Naive thymus-derived CD4-positive, alpha-beta T cell (primary cell): ENCODE measurements around the gene PLD1. TPM values are rescaled to one million over a fixed set of nuclear protein-coding genes. Genes with fewer than 3 reads are reported as not detected.

ENCODE experiments used
- ATAC-seq: fragments of 150-1000 bp; cut with Tn5 transposase; 2 replicates; pipeline ENCODE4 v1.10.0; 2021; ENCODE audit warnings: mild to moderate bottlenecking, moderate library complexity
- CTCF ChIA-PET: fragments of 350-600 bp; sonication (Branson Sonifier 250); formaldehyde crosslinking; loops from one replicate; lab custom pipeline; 2021; ENCODE audit warnings: antibody characterized with exemption; lab: Charles Lee
- POLR2A ChIA-PET: fragments of 350-600 bp; sonication (Branson Sonifier 250); formaldehyde crosslinking; loops from one replicate; lab custom pipeline; 2021; ENCODE audit warnings: antibody characterized with exemption, inconsistent platforms; lab: Charles Lee
- DNase-seq, 9 donors: peaks; one replicate each; pipeline versions ENCODE4 v3.0.0 to v3.0.0-alpha.2; 2020 to 2022; ENCODE audit warnings: mixed read lengths in 1 of 9
- H3K27ac ChIP-seq: one replicate; pipeline ENCODE4 v1.7.0; 2013; ENCODE audit warnings: mild to moderate bottlenecking, low read depth, low read length, moderate library complexity
- H3K27me3 ChIP-seq, 2 donors: one replicate each; pipeline ENCODE4 v1.7.0; 2013; ENCODE audit warnings: low read length in 2 of 2, mild to moderate bottlenecking in 2 of 2, moderate library complexity in 2 of 2; ENCODE audit not compliant: control insufficient read depth in 2 of 2, insufficient read depth in 2 of 2
- H3K36me3 ChIP-seq, 3 experiments: 1 replicate in 2 of 3; 2 replicates in 1 of 3; pipeline ENCODE4 v1.7.0; 2013; ENCODE audit warnings: low read length in 3 of 3, mild to moderate bottlenecking in 3 of 3, moderate library complexity in 1 of 3; ENCODE audit not compliant: insufficient read depth in 3 of 3, control insufficient read depth in 2 of 3
- H3K4me1 ChIP-seq, 2 donors: one replicate each; pipeline ENCODE4 v1.7.0; 2013; ENCODE audit warnings: low read length in 2 of 2, mild to moderate bottlenecking in 2 of 2, moderate library complexity in 1 of 2; ENCODE audit not compliant: control insufficient read depth in 2 of 2, insufficient read depth in 2 of 2
- H3K4me3 ChIP-seq: 2 replicates; pipeline ENCODE4 v1.7.0; 2013; ENCODE audit warnings: mild to moderate bottlenecking, low read length
- H3K9me3 ChIP-seq, 3 experiments: 1 replicate in 2 of 3; 2 replicates in 1 of 3; pipeline ENCODE4 v1.7.0; 2013; ENCODE audit warnings: low read length in 3 of 3; ENCODE audit not compliant: control insufficient read depth in 2 of 3
- H3K27ac Mint-ChIP-seq, 9 donors: one replicate each; pipeline ENCODE4 v1.8.0; 2020 to 2022; ENCODE audit warnings: mixed read lengths in 9 of 9, mild to moderate bottlenecking in 8 of 9, moderate library complexity in 5 of 9, inconsistent platforms in 2 of 9
- H3K27me3 Mint-ChIP-seq, 5 donors: one replicate each; pipeline ENCODE4 v1.8.0; 2021 to 2022; ENCODE audit warnings: mixed read lengths in 5 of 5, mild to moderate bottlenecking in 1 of 5
- H3K36me3 Mint-ChIP-seq, 5 donors: one replicate each; pipeline ENCODE4 v1.8.0; 2020 to 2022; ENCODE audit warnings: mixed read lengths in 5 of 5, mild to moderate bottlenecking in 3 of 5, inconsistent platforms in 1 of 5
- H3K4me1 Mint-ChIP-seq, 7 donors: one replicate each; pipeline ENCODE4 v1.8.0; 2020 to 2022; ENCODE audit warnings: mixed read lengths in 7 of 7, mild to moderate bottlenecking in 3 of 7, inconsistent platforms in 1 of 7
- H3K4me3 Mint-ChIP-seq, 10 donors: one replicate each; pipeline ENCODE4 v1.8.0; 2020 to 2022; ENCODE audit warnings: mild to moderate bottlenecking in 10 of 10, mixed read lengths in 10 of 10, moderate library complexity in 6 of 10, inconsistent platforms in 2 of 10
- H3K9me3 Mint-ChIP-seq, 11 donors: one replicate each; pipeline ENCODE4 v1.8.0; 2020 to 2022; ENCODE audit warnings: mixed read lengths in 11 of 11, mild to moderate bottlenecking in 4 of 11, inconsistent platforms in 1 of 11, moderate library complexity in 1 of 11
- intact Hi-C, 2 donors: fragments of 100-400 bp; cut with micrococcal nuclease; formaldehyde crosslinking; loops; one replicate each; pipeline ENCODE4 v1.15.1; 2023
- polyA plus RNA-seq, 2 donors: library from polyadenylated mRNA; unstranded; fragments of 300-500 nt; fragmentation: Illumina TruSeq; gene quantifications; one replicate each; pipeline ENCODE4 v1.2.3, GENCODE V29; 2021
- total RNA-seq, 6 experiments: library from RNA in 5 of 6; stranded (reverse) in 5 of 6; gene quantifications; 1 replicate in 5 of 6; 2 replicates in 1 of 6; pipeline ENCODE4 v1.2.3 and lab custom pipeline; 2021 to 2026

The PLD1 gene
- total and polyA plus RNA-seq, 7 experiments from 2014 or later = 0.36 to 12.9 (median 1.4) TPM; not detected in 2

GRCh38 chr3:171831936-171832335 is 21.7 kb upstream of the PLD1 start:
- CTCF ChIA-PET = no interaction called here
- intact Hi-C loops = loop anchor here in 1 of 2 donors (2.0 kb wide), 1 partner anchor 509 kb away; no protein-coding TSS in a partner anchor
- H3K27ac Mint-ChIP-seq = no peak overlapping the region

GRCh38 chr3:171830518-171830875 is 20.2 kb upstream of the PLD1 start:
- POLR2A ChIA-PET = no interaction called here

More at GRCh38 chr3:171831936-171832335, 21.7 kb upstream of the PLD1 start:
- H3K27me3 ChIP-seq = no peaks in the 10 kb centered on the region
- ATAC-seq (no peak), DNase-seq (no peak)
- H3K4me3 ChIP-seq = no peak overlapping the region
- Mint-ChIP-seq H3K4me1 (peaks cover 0 to 10% (median 4%) of the 10 kb centered on the region in 7 donors), H3K9me3 (peaks cover 0 to 1% (median 0%) of the 10 kb centered on the region in 11 donors), H3K36me3 (no peaks in the 10 kb centered on the region), H3K4me3 (no peak overlapping the region), H3K27me3 (peaks cover 0 to 43% (median 8%) of the 10 kb centered on the region in 5 donors)
- no peaks in the 10 kb centered on the region for H3K36me3 ChIP-seq
- no peaks in the 10 kb centered on the region for H3K9me3 ChIP-seq
- H3K4me1 ChIP-seq = no peaks in the 10 kb centered on the region
- no peak overlapping the region for H3K27ac ChIP-seq
- POLR2A ChIA-PET = no interaction called here

GRCh38 chr3:171829841-171830517 is 19.7 kb upstream of the PLD1 start:
- no peak for DNase-seq
- Mint-ChIP-seq H3K9me3 (no peaks in the 10 kb centered on the region), H3K4me1 (peaks cover 0 to 10% (median 5%) of the 10 kb centered on the region in 7 donors), H3K27ac (no peak overlapping the region), H3K4me3 (no peak overlapping the region), H3K36me3 (no peaks in the 10 kb centered on the region), H3K27me3 (peaks cover 3 to 47% (median 9%) of the 10 kb centered on the region in 5 donors)
- no peak overlapping the region for H3K27ac ChIP-seq
- intact Hi-C loops = no loop called here
- H3K9me3 ChIP-seq = no peaks in the 10 kb centered on the region
- no peak overlapping the region for H3K4me3 ChIP-seq
- ChIA-PET POLR2A (no interaction called here), CTCF (no interaction called here)
- no peaks in the 10 kb centered on the region for H3K4me1 ChIP-seq
- no peaks in the 10 kb centered on the region for H3K27me3 ChIP-seq
- ATAC-seq = peak; percentile 50
- H3K36me3 ChIP-seq = no peaks in the 10 kb centered on the region

More at GRCh38 chr3:171830518-171830875, 20.2 kb upstream of the PLD1 start:
- CTCF ChIA-PET = no interaction called here
- Mint-ChIP-seq H3K36me3 (no peaks in the 10 kb centered on the region), H3K4me3 (no peak overlapping the region), H3K9me3 (no peaks in the 10 kb centered on the region), H3K4me1 (peaks cover 0 to 10% (median 5%) of the 10 kb centered on the region in 7 donors), H3K27me3 (peaks cover 2 to 43% (median 9%) of the 10 kb centered on the region in 5 donors), H3K27ac (no peak overlapping the region)
- Histone ChIP-seq H3K27me3 (no peaks in the 10 kb centered on the region), H3K4me3 (no peak overlapping the region), H3K4me1 (no peaks in the 10 kb centered on the region), H3K36me3 (no peaks in the 10 kb centered on the region), H3K27ac (no peak overlapping the region), H3K9me3 (no peaks in the 10 kb centered on the region)
- no peak for DNase-seq
- intact Hi-C loops = no loop called here
- no peak for ATAC-seq

- intact Hi-C loops = no loop called here
- Histone ChIP-seq H3K27me3 (no peaks in the 10 kb centered on the region), H3K4me1 (no peaks in the 10 kb centered on the region), H3K4me3 (no peak overlapping the region), H3K27ac (no peak overlapping the region), H3K9me3 (no peaks in the 10 kb centered on the region), H3K36me3 (no peaks in the 10 kb centered on the region)
- H3K4me3 Mint-ChIP-seq = no peak overlapping the region
- no peaks in the 10 kb centered on the region for H3K9me3 Mint-ChIP-seq
- DNase-seq (no peak), ATAC-seq (peak; percentile 75)
- peaks cover 3 to 44% (median 9%) of the 10 kb centered on the region in 5 donors for H3K27me3 Mint-ChIP-seq
- H3K27ac Mint-ChIP-seq = no peak overlapping the region
- no peaks in the 10 kb centered on the region for H3K36me3 Mint-ChIP-seq
- ChIA-PET POLR2A (no interaction called here), CTCF (no interaction called here)
- H3K4me1 Mint-ChIP-seq = peaks cover 0 to 10% (median 5%) of the 10 kb centered on the region in 7 donors
Measured at GRCh38 chr3:171828902-171829770, 18.9 kb upstream of the PLD1 start.

GRCh38 chr3:171827836-171828458 is 17.7 kb upstream of the PLD1 start:
- no peaks in the 10 kb centered on the region for H3K9me3 Mint-ChIP-seq
- H3K9me3 ChIP-seq = no peaks in the 10 kb centered on the region
- DNase-seq (no peak), ATAC-seq (peak; percentile 47)
- H3K27me3 ChIP-seq = no peaks in the 10 kb centered on the region
- no peak overlapping the region for H3K27ac Mint-ChIP-seq
- no peaks in the 10 kb centered on the region for H3K36me3 ChIP-seq
- no peaks in the 10 kb centered on the region for H3K36me3 Mint-ChIP-seq
- H3K4me3 ChIP-seq = no peak overlapping the region
- intact Hi-C loops = no loop called here
- CTCF ChIA-PET = no interaction called here
- H3K27me3 Mint-ChIP-seq = peaks cover 7 to 48% (median 10%) of the 10 kb centered on the region in 5 donors
- no peaks in the 10 kb centered on the region for H3K4me1 ChIP-seq
- peak overlapping the region in 1 of 10 donors; percentile 37 for H3K4me3 Mint-ChIP-seq
- peaks cover 0 to 10% (median 5%) of the 10 kb centered on the region in 7 donors for H3K4me1 Mint-ChIP-seq
- no peak overlapping the region for H3K27ac ChIP-seq
- POLR2A ChIA-PET = no interaction called here

- Mint-ChIP-seq H3K9me3 (no peaks in the 10 kb centered on the region), H3K36me3 (no peaks in the 10 kb centered on the region), H3K27me3 (peaks cover 8 to 43% (median 14%) of the 10 kb centered on the region in 5 donors), H3K4me1 (peaks cover 0 to 10% (median 5%) of the 10 kb centered on the region in 7 donors), H3K27ac (no peak overlapping the region), H3K4me3 (no peak overlapping the region)
- ChIA-PET POLR2A (no interaction called here), CTCF (no interaction called here)
- no peak overlapping the region for H3K27ac ChIP-seq
- intact Hi-C loops = no loop called here
- H3K4me1 ChIP-seq = no peaks in the 10 kb centered on the region
- DNase-seq (no peak), ATAC-seq (no peak)
- H3K4me3 ChIP-seq = no peak overlapping the region
- no peaks in the 10 kb centered on the region for H3K27me3 ChIP-seq
- H3K36me3 ChIP-seq = no peaks in the 10 kb centered on the region
- no peaks in the 10 kb centered on the region for H3K9me3 ChIP-seq
Measured at GRCh38 chr3:171827385-171827784, 17.1 kb upstream of the PLD1 start.
